SJSA1 (cell line): ENCODE measurements around the gene KCTD1. TPM values are rescaled to one million over a fixed set of nuclear protein-coding genes. Genes with fewer than 3 reads are reported as not detected.

Source experiments
- DNase-seq, 2 experiments: peaks; one replicate each; pipeline ENCODE4 v3.0.0-alpha.2; 2015 to 2020; ENCODE audit warnings: low spot score in 2 of 2, low read depth in 1 of 2
- H3K27ac ChIP-seq: fragments of 250-450 bp; sonication (Bioruptor Pico); 2 replicates; pipeline ENCODE4 v1.5.1; 2020; ENCODE audit warnings: mild to moderate bottlenecking, moderate library complexity
- H3K27me3 ChIP-seq: fragments of 250-450 bp; sonication (Bioruptor Pico); replicated peaks from 2 replicates; pipeline ENCODE4 v1.5.1; 2020; ENCODE audit warnings: mild to moderate bottlenecking, moderate library complexity
- H3K36me3 ChIP-seq: fragments of 250-450 bp; sonication (Bioruptor Pico); 2 replicates; pipeline ENCODE4 v1.5.1; 2020; ENCODE audit warnings: mild to moderate bottlenecking
- H3K4me1 ChIP-seq: fragments of 250-450 bp; sonication (Bioruptor Pico); replicated peaks from 2 replicates; pipeline ENCODE4 v1.6.1; 2021; ENCODE audit warnings: mild to moderate bottlenecking
- H3K4me3 ChIP-seq: fragments of 250-450 bp; sonication (Bioruptor Pico); 2 replicates; pipeline ENCODE4 v1.5.1; 2020; ENCODE audit warnings: mild to moderate bottlenecking
- H3K9me3 ChIP-seq: fragments of 250-450 bp; sonication (Bioruptor Pico); replicated peaks from 2 replicates; pipeline ENCODE4 v1.5.1; 2020; ENCODE audit warnings: mild to moderate bottlenecking
- total RNA-seq: library from RNA; depleted of rRNA; stranded (reverse); fragments of >200 nt; shearing (Covaris generic); gene quantifications from 2 replicates; pipeline ENCODE4 v1.2.3, GENCODE V29; 2014

The KCTD1 gene
- total RNA-seq, 1 experiment from 2014 or later = 10.8 TPM

DNA sequence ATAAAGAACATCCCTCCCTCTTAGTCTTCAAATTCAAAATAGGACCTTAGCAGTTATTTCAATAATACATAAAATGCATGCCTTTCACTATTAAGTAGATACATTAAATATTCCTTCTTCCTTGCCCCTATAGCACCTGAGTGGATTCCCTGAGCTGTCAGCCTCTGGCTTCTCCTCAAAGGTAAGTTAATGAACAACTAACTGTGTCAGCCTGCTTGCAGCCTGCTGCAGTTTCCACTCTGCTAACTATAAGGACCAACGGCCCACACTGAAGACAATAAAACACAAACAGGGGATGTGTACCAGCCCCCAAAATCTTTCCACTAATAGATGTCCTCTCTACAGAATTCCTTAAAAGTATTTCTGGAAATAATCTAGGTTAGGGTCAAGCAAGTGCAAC lies 5.0 kb downstream of the KCTD1 start:
- no peak overlapping the region for H3K4me3 ChIP-seq
- H3K9me3 ChIP-seq = no peaks in the 10 kb centered on the region
- H3K36me3 ChIP-seq = peaks cover 21% of the 10 kb centered on the region
- no peak for DNase-seq
- no peak overlapping the region for H3K27ac ChIP-seq
- no peaks in the 10 kb centered on the region for H3K27me3 ChIP-seq
- H3K4me1 ChIP-seq = peaks cover 20% of the 10 kb centered on the region

- no peaks in the 10 kb centered on the region for H3K27me3 ChIP-seq
- no peak overlapping the region for H3K27ac ChIP-seq
- H3K4me3 ChIP-seq = no peak overlapping the region
- peaks cover 6% of the 10 kb centered on the region; the same call in 1 of the 2 replicates for H3K36me3 ChIP-seq
- DNase-seq = no peak
- H3K4me1 ChIP-seq = peaks cover 7% of the 10 kb centered on the region
- no peaks in the 10 kb centered on the region for H3K9me3 ChIP-seq
Observed at GRCh38 chr18:26540043-26540628, 8.2 kb downstream of the KCTD1 start.

DNA sequence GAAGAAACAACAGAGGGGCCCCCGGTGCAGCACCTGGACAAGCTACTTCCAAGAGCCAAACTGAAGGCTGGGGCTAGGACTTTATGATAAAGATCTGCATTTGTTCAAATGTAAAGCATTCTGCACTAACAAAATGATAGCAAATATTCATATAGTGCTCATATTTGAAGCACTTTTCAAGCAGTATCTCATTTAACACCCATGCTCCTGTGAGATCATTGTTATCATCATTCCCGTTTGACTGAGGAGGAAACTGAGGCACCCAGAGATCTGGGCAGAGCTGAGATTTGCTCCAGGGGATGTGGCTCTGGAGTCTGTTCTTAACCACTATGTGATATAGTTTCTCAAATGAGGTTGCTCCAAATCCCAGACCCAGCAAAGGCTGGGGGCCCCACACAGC lies 9.8 kb downstream of the KCTD1 start:
- DNase-seq = no peak
- Histone ChIP-seq H3K36me3 (peaks cover 6% of the 10 kb centered on the region; the same call in 1 of the 2 replicates), H3K27me3 (no peaks in the 10 kb centered on the region), H3K27ac (no peak overlapping the region), H3K4me3 (no peak overlapping the region), H3K9me3 (no peaks in the 10 kb centered on the region), H3K4me1 (0 out of 2 replicates have a peak, but pooled peaks cover 3% of the 10 kb centered on the region)

GRCh38 chr18:26536664-26537063 lies 11.7 kb downstream of the KCTD1 start:
- Histone ChIP-seq H3K27me3 (no peaks in the 10 kb centered on the region), H3K4me3 (no peak overlapping the region), H3K27ac (no peak overlapping the region), H3K9me3 (no peaks in the 10 kb centered on the region), H3K4me1 (0 out of 2 replicates have a peak, but pooled peaks cover 3% of the 10 kb centered on the region), H3K36me3 (peaks cover 3% of the 10 kb centered on the region; the same call in 1 of the 2 replicates)
- DNase-seq = no peak

DNA sequence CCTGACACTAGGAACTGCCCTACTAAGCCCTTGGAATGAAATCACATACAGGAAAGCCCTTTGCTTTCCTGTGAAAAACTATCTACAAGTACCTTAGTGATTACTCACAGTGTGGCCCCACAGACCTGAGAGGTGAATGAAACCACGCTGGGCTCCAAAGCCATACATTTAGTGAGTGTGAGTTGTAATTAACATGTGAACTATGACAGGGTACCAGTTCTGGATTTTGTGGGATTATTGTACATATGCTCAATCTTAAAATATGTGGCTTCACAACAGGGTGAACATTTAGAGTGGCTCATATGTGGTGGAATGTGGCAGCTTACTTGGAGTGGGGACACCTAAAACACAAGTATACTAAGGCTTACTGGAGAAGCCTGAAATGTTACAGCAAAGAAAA lies 12.3 kb downstream of the KCTD1 start:
- Histone ChIP-seq H3K4me3 (no peak overlapping the region), H3K36me3 (peaks cover 3% of the 10 kb centered on the region; the same call in 1 of the 2 replicates), H3K27ac (no peak overlapping the region), H3K9me3 (no peaks in the 10 kb centered on the region), H3K4me1 (0 out of 2 replicates have a peak, but pooled peaks cover 3% of the 10 kb centered on the region), H3K27me3 (no peaks in the 10 kb centered on the region)
- DNase-seq = no peak

DNA sequence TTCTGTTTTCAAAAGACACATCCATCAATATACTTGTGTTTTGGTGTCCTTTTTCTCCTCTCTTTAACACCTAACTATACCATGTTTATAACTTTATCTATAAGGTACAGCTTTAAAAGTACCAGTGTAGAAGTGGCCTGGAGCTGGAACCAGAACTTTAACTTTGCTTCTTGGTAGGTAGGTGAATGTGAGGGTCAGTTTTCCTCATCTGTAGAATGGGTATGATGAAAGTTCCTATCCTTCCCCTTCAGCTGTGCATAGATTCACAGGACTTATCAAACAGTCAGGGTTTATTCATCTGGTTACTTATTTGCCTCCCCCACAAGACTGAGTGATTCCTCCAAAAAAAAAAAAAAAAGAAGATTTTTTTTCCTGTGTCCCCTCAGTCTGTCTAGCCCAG lies 12.7 kb downstream of the KCTD1 start:
- Histone ChIP-seq H3K36me3 (peaks cover 3% of the 10 kb centered on the region; the same call in 1 of the 2 replicates), H3K4me3 (no peak overlapping the region), H3K9me3 (no peaks in the 10 kb centered on the region), H3K27me3 (no peaks in the 10 kb centered on the region), H3K4me1 (0 out of 2 replicates have a peak, but pooled peaks cover 3% of the 10 kb centered on the region), H3K27ac (no peak overlapping the region)
- no peak for DNase-seq

DNA sequence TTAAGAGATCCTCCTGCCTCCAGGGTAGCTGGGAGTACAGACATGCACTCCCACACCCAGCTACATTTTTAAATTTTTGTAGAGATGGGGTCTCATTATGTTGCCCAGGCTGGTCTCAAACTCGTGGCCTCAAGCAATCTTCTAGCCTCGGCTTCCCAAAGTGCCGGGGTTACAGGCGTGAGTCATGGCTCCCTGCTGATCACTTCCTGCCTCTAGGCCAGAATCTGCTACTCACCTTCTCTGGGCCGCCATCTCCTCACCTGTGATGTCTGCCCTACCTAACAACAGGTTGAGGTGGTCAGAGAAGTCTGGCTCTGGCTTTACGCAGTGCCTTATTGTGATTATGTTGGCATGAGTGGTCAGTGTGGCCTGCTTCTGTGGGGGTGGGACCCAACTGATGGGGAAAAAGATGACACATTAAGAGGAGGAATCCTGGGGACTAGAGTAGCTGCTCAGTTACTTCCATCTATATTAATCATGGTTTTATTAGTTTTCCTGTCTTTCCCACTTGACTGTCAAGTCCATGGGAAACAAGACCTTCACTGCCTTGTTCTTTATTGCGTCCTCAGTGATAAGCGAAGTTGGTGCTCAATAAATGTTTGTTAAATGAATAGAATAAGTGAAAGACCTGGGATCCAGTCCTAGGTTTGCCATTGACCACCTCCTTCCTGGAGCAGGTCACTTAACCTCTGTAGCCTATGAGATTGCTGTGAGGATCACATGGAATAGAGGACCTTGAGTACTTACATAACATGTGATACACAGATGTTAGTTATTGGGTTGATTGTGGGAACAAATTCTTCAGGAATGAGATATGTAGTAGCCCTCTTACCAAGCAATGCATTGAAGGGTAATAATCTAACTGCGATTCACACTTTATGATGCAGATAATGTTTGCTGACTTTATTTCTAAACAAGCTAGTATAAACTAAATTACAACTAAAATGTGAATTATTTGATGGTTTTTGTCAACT lies 15.7 kb downstream of the KCTD1 start:
- no peak for DNase-seq
- H3K4me1 ChIP-seq = 0 out of 2 replicates have a peak, but pooled peaks cover 3% of the 10 kb centered on the region
- no peaks in the 10 kb centered on the region for H3K9me3 ChIP-seq

DNA sequence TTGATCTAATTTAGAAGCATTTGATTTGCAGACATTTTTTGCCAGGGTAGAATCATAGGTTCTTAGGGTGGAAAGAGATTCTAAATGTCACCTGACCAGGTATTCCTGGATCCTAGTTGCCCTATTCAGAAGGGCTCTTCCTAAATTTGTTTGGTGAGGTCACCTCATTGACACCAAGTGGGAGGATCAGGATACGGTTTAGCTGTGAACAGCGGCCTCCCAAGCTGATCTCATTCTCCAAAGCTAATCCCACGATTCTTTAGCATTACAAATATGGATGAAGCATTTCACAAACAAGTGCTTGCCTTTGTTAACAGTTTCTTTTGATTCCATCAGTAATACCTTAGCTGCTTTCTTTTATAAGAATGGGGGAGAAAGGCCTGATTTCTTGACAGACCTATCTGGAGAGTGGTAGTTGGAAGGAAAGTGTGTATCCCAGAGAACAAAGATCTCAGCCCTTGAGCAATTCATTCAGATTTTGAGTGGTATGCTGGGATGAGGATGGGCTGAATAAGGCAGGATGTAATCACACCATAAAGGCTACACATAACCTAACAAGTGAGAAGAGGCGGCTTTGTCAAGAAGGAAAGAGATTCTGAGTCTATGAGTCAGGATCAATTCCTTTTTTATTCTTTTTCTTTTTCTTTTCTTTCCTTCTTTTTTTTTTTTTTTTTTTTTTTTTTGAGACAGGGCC lies 16.6 kb downstream of the KCTD1 start:
- peaks cover 7% of the 10 kb centered on the region; the same call in 1 of the 2 replicates for H3K4me1 ChIP-seq
- no peaks in the 10 kb centered on the region for H3K36me3 ChIP-seq
- no peaks in the 10 kb centered on the region for H3K27me3 ChIP-seq
- no peaks in the 10 kb centered on the region for H3K9me3 ChIP-seq
- DNase-seq = no peak
- no peak overlapping the region for H3K27ac ChIP-seq
- no peak overlapping the region for H3K4me3 ChIP-seq

More for the DNA sequence above, 15.7 kb downstream of the KCTD1 start:
- Histone ChIP-seq H3K4me3 (no peak overlapping the region), H3K27me3 (no peaks in the 10 kb centered on the region), H3K27ac (no peak overlapping the region), H3K36me3 (no peaks in the 10 kb centered on the region)

DNA sequence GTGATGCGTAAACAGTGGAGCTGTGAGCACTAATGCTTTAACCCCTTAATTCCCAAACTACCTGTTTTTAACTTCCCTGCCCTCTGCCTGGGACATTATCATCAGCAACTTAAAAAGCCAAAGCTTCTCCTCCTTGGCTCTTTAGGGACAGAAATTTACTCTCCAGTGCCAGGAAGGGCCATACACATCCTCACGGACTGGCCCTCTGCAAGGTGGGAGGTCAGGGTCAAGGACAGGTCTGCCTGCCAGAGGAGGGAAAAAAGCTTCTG lies 21.5 kb downstream of the KCTD1 start:
- Histone ChIP-seq H3K27ac (no peak overlapping the region), H3K4me3 (no peak overlapping the region), H3K36me3 (no peaks in the 10 kb centered on the region; the same call in 1 of the 2 replicates), H3K9me3 (no peaks in the 10 kb centered on the region), H3K27me3 (no peaks in the 10 kb centered on the region), H3K4me1 (peaks cover 6% of the 10 kb centered on the region; the same call in 1 of the 2 replicates)
- no peak for DNase-seq

DNA sequence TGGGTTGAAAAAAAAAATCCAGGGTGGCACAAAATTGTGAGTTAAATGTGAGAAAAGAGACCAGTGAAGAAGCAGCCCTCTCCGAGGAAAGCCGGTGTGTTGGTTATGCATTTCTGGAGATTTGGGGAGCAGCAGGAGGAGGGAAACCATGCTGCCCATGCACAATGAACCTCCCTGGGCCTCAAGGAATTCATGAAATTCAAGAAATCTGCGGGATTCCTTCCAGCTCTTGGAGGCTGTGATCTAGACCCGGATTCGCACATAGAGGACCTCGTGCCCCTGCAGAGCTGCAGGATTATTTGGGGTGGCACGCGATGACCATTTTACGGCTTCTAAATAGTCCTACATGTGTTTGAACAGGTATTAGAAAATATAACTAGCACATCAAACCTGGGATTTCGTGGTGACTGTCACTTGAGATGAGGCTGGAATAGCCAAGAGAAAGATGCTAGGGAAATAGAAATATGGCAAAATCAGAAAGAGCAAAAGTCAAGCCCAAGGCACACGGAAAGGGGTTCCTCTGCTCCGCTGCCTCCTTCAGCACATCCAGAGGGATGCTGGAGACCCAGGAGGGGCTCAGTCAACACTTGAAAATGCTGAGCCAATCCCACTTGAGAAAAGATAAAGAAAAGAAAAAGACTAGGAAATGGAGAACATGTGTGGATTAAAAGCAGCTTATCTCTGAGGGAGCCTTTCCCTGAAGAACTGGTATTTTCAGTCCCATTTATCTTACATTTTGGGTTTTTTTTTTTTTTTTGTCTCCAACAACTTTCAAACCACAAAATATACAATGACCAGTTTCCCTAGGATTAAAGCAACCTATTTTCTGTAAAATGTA lies 22.0 kb downstream of the KCTD1 start:
- H3K4me3 ChIP-seq = no peak overlapping the region
- H3K36me3 ChIP-seq = no peaks in the 10 kb centered on the region; the same call in 1 of the 2 replicates
- no peaks in the 10 kb centered on the region for H3K9me3 ChIP-seq
- no peak for DNase-seq
- H3K4me1 ChIP-seq = peaks cover 6% of the 10 kb centered on the region; the same call in 1 of the 2 replicates
- H3K27ac ChIP-seq = no peak overlapping the region
- H3K27me3 ChIP-seq = no peaks in the 10 kb centered on the region

DNA sequence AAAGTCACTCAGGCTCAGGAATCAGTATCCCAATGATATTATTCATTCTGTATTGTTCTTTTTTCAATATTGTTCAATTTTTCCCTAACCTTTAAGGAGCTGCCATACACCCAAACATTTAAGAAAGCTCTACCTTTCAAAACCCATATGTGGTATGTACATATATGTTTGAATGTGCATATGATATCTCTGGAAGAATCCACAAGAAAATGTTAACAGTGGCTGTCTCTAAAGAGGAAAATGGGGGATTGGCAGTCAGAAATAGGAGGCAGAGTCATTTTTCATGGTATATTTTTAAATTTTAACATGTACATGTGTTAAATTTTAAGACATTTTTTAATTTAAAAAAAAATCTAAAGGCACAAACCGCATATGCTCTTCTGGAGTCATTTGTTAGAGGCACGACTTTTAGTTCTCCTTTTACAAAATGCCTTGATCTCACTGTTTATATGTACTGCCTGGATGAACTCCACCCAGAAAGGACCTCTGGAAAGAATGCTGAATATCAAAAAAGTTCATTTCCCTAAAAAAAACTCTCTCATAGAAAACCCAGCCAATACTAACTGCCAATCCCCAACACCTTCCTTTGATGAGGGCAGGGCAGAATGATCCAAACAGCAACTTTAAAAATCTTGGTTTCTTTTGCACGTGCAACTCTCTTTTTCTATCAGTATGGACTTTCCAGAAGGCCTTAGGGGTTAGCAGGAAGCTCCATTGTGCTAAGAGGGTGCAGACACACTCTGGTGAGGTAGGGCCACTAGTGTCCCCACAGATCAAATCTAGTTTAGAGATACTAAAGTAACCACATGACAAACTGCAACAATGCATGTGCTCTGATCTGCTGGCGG lies 23.6 kb downstream of the KCTD1 start:
- Histone ChIP-seq H3K36me3 (no peaks in the 10 kb centered on the region; the same call in 1 of the 2 replicates), H3K27me3 (no peaks in the 10 kb centered on the region), H3K9me3 (no peaks in the 10 kb centered on the region), H3K4me3 (no peak overlapping the region), H3K4me1 (peaks cover 6% of the 10 kb centered on the region; the same call in 1 of the 2 replicates), H3K27ac (no peak overlapping the region)
- no peak for DNase-seq

GRCh38 chr18:26524002-26524401 lies 24.4 kb downstream of the KCTD1 start:
- Histone ChIP-seq H3K27ac (no peak overlapping the region), H3K4me1 (peaks cover 6% of the 10 kb centered on the region; the same call in 1 of the 2 replicates), H3K4me3 (no peak overlapping the region), H3K27me3 (no peaks in the 10 kb centered on the region), H3K36me3 (no peaks in the 10 kb centered on the region; the same call in 1 of the 2 replicates), H3K9me3 (no peaks in the 10 kb centered on the region)
- no peak for DNase-seq
